NCI-H2196 treated with DMSO at 0.1 percent for 48 hours (cell line): ENCODE data around the gene OMD.
"Not testable (repeated sequence)": the region's sequence is repeated elsewhere in the genome, so short reads cannot be mapped to it uniquely, and the experiment has no call there.

Experiments used
- DNase-seq: peaks from one replicate; lab custom pipeline; 2025; ENCODE audit not compliant: unreplicated experiment; lab: John Stamatoyannopoulos, UW

Gene OMD

GRCh38 chr9:92414566-92414965, 9.7 kb downstream of the OMD start:
- DNase-seq: no peak

- DNase-seq: not testable (repeated sequence)
Observed at GRCh38 chr9:92411157-92411556, 13.1 kb downstream of the OMD start.

GRCh38 chr9:92408747-92409478, 15.4 kb downstream of the OMD start:
- DNase-seq: no peak

GRCh38 chr9:92407818-92408217, 16.5 kb downstream of the OMD start:
- no peak for DNase-seq

- DNase-seq: no peak
Observed at GRCh38 chr9:92406477-92406876, 17.8 kb downstream of the OMD start.

- DNase-seq: no peak
Observed at GRCh38 chr9:92405818-92406217, 18.5 kb downstream of the OMD start.

GRCh38 chr9:92404042-92404836, 20.0 kb downstream of the OMD start, which contains the start of gene OGN:
TSS of gene OGN (minus strand) at chr9:92404578. CDS start at chr9:92403407, 1,171 bp downstream.
- no peak for DNase-seq

GRCh38 chr9:92402826-92403745, 21.2 kb downstream of the OMD start:
- no peak for DNase-seq

GRCh38 chr9:92402360-92402759, 21.9 kb downstream of the OMD start:
- DNase-seq: no peak

GRCh38 chr9:92397853-92398252, 26.4 kb downstream of the OMD start:
- DNase-seq: no peak

- no peak for DNase-seq
Observed at GRCh38 chr9:92395617-92396016, 28.7 kb downstream of the OMD start.

- DNase-seq: no peak
Observed at GRCh38 chr9:92393686-92394085, 30.6 kb downstream of the OMD start.

- DNase-seq: no peak
Observed at GRCh38 chr9:92392690-92393089, 31.6 kb downstream of the OMD start.

GRCh38 chr9:92385953-92386352, 38.3 kb downstream of the OMD start:
- no peak for DNase-seq

- no peak for DNase-seq
Observed at GRCh38 chr9:92385477-92385876, 38.8 kb downstream of the OMD start.

- DNase-seq: no peak
Observed at GRCh38 chr9:92385001-92385400, 39.3 kb downstream of the OMD start.

- no peak for DNase-seq
Observed at GRCh38 chr9:92384375-92384774, 39.9 kb downstream of the OMD start.

- DNase-seq: no peak
Observed at GRCh38 chr9:92381775-92382174, 42.5 kb downstream of the OMD start.

- DNase-seq: no peak
Observed at GRCh38 chr9:92380603-92381002, 43.7 kb downstream of the OMD start.

GRCh38 chr9:92378865-92379560, 45.3 kb downstream of the OMD start:
- DNase-seq: no peak

- DNase-seq: no peak
Observed at GRCh38 chr9:92377876-92378275, 46.4 kb downstream of the OMD start.
